Activated CD8-positive, alpha-beta T cell treated with anti-CD3 and anti-CD28 coated beads for 36 hours (primary cell): ENCODE data around the gene MMRN2. TPM values are rescaled to one million over a fixed set of nuclear protein-coding genes. Genes with fewer than 3 reads are reported as not detected.

Experiments
- ATAC-seq: fragments of 200-7000 bp; cut with Tn5 transposase; one replicate; pipeline ENCODE4 v1.10.0; 2021; ENCODE audit warnings: mild to moderate bottlenecking, moderate library complexity
- CTCF ChIA-PET: fragments of 350-600 bp; sonication (Branson Sonifier 250); formaldehyde crosslinking; loops from one replicate; lab custom pipeline; 2021; ENCODE audit warnings: antibody characterized with exemption; lab: Charles Lee
- POLR2A ChIA-PET: fragments of 350-600 bp; sonication (Branson Sonifier 250); formaldehyde crosslinking; loops from one replicate; lab custom pipeline; 2021; ENCODE audit warnings: antibody characterized with exemption; lab: Charles Lee
- DNase-seq: peaks from one replicate; pipeline ENCODE4 v3.0.0-alpha.2; 2020
- H3K27ac Mint-ChIP-seq: one replicate; pipeline ENCODE4 v1.8.0; 2021; ENCODE audit warnings: mild to moderate bottlenecking, mixed read lengths
- H3K27me3 Mint-ChIP-seq: one replicate; pipeline ENCODE4 v1.8.0; 2021; ENCODE audit warnings: mixed read lengths
- H3K36me3 Mint-ChIP-seq: one replicate; pipeline ENCODE4 v1.8.0; 2021; ENCODE audit warnings: low read depth, mixed read lengths
- H3K4me1 Mint-ChIP-seq: one replicate; pipeline ENCODE4 v1.8.0; 2021; ENCODE audit warnings: low read depth, mixed read lengths
- H3K4me3 Mint-ChIP-seq: one replicate; pipeline ENCODE4 v1.8.0; 2021; ENCODE audit warnings: mild to moderate bottlenecking, moderate library complexity, mixed read lengths
- H3K9me3 Mint-ChIP-seq: one replicate; pipeline ENCODE4 v1.8.0; 2021; ENCODE audit warnings: mixed read lengths
- intact Hi-C: fragments of 100-400 bp; cut with micrococcal nuclease; formaldehyde crosslinking; loops from one replicate; pipeline ENCODE4 v1.10.0; 2022
- total RNA-seq, 2 experiments: library from RNA; stranded (reverse); gene quantifications; one replicate each; pipeline ENCODE4 v1.2.3, GENCODE V29; 2021
- TF ChIP-seq, protein P1 (sequence below): fragments of 200-600 bp; IDR thresholded peaks from one replicate; pipeline ENCODE4 v1.8.0; 2022; ENCODE audit warnings: antibody characterized with exemption, mild to moderate bottlenecking

Gene MMRN2
- total RNA-seq, 2 experiments from 2014 or later: not detected

DNA sequence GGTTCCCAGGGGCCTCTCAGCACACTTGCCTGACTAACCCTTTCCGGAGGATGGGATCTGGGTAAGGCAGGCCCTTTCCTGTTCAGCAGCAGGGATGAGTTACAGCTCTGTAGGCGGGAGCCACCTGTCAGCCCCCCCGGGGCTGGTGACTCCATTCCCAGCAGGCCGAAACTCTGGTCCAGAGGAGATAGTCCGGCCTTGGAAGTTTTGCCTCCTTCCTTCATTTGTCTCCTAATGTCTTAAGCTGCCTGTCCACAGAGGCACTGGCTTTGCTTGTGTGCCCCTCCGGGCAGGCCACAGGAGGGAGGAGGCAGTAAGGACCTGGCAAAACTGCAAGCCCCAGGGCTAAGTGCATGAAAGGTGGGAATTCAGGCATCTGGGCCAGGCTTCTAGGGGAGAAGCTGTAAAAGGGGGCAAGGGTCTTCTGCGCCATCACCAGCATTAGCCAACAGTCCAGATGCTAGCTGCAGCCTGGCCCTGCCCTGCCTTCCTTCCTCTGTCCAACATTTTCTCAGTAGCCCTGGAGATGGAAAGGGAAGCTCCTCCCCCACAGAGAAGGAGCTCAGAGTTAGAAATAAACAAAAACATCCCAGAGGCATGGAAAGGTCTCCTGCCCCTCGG lies 12.1 kb upstream of the MMRN2 start:
- Mint-ChIP-seq H3K9me3 (no peaks in the 10 kb centered on the region), H3K27ac (no peak overlapping the region), H3K4me3 (no peak overlapping the region), H3K36me3 (no peaks in the 10 kb centered on the region), H3K27me3 (peaks cover 2% of the 10 kb centered on the region), H3K4me1 (peaks cover 27% of the 10 kb centered on the region)
- ATAC-seq (no peak), DNase-seq (no peak)
- TF ChIP-seq, protein P1, sequence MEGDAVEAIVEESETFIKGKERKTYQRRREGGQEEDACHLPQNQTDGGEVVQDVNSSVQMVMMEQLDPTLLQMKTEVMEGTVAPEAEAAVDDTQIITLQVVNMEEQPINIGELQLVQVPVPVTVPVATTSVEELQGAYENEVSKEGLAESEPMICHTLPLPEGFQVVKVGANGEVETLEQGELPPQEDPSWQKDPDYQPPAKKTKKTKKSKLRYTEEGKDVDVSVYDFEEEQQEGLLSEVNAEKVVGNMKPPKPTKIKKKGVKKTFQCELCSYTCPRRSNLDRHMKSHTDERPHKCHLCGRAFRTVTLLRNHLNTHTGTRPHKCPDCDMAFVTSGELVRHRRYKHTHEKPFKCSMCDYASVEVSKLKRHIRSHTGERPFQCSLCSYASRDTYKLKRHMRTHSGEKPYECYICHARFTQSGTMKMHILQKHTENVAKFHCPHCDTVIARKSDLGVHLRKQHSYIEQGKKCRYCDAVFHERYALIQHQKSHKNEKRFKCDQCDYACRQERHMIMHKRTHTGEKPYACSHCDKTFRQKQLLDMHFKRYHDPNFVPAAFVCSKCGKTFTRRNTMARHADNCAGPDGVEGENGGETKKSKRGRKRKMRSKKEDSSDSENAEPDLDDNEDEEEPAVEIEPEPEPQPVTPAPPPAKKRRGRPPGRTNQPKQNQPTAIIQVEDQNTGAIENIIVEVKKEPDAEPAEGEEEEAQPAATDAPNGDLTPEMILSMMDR: no peak
- intact Hi-C loops: no loop called here
- ChIA-PET POLR2A (interaction anchor here (0.6 kb wide), 1 partner anchor 71 kb away, joined by 4 read pairs; no protein-coding TSS in a partner anchor), CTCF (interaction anchor here (1.0 to 7.1 kb wide), 5 partner anchors 10 to 276 kb away, joined by 3 to 45 read pairs (median 6); partner anchors contain the start of gene MMRN2)

DNA sequence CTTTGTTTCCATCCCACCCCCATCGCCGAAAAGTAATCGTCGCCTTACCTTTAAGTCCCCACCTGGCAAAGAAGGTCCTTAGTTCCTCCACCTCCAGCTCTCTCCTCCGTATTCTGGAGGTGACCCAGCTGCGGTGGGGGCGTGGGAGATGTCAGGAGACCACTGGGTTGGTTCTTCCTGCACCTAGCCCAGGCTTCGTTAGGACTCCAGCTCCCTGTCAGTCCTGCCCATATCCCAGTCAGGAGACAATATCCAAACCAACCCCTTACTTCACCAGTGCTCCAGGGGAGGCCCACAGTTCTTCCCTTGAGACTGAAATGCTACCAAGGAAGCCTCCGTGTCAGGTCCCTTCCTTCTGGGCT lies 11.6 kb upstream of the MMRN2 start:
- Mint-ChIP-seq H3K27ac (no peak overlapping the region), H3K4me1 (peaks cover 27% of the 10 kb centered on the region), H3K4me3 (no peak overlapping the region), H3K27me3 (peaks cover 2% of the 10 kb centered on the region), H3K36me3 (no peaks in the 10 kb centered on the region), H3K9me3 (no peaks in the 10 kb centered on the region)
- intact Hi-C loops: no loop called here
- DNase-seq (no peak), ATAC-seq (no peak)
- POLR2A ChIA-PET: interaction anchor here (0.6 kb wide), 2 partner anchors 72 to 483 kb away, joined by 3 to 4 read pairs; no protein-coding TSS in a partner anchor
- TF ChIP-seq, protein P1: no peak
- CTCF ChIA-PET: interaction anchor here (0.8 to 7.1 kb wide), 6 partner anchors 9 to 276 kb away, joined by 3 to 45 read pairs (median 4); partner anchors contain the start of gene MMRN2

DNA sequence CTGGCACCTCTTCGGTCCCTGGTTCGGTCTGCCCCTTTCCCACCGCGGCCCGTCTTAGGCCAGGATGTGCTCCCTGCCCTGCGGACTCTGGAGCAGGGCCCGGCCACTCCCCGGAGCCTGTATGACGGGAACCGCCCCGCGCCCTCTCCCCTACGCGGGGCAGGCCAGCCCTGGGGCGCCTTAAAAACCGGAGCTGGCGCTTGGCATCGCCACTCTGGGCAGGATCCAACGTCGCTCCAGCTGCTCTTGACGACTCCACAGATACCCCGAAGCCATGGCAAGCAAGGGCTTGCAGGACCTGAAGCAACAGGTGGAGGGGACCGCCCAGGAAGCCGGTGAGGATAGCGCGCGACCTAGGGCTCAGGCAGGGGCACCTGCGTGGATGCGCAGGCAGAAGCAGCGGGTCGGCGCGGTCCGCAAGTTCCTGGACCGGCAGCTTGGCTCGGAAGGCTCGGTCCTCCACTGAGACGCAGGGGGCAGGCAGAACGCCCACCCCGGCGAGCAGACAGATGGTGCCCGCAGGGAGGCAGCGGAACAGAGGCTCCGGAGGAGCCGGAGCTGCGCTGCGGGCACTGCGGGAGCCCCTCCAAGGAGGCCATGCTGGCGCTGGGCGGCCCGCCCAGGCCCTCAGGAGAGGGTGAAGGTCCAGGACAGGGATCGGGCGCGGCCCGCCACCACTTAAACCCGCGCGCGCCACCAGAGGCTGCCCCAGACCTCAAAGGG lies 11.0 kb upstream of the MMRN2 start, which contains the start of gene ADIRF:
Gene ADIRF, plus strand, starts transcription at position 212 of the 723 bp plus-strand sequence. Its CDS starts 63 bp downstream, at position 275.
- Mint-ChIP-seq H3K4me3 (no peak within 1 kb of the TSS), H3K27ac (no peak within 1 kb of the TSS), H3K9me3 (no peaks in the 10 kb centered on the region), H3K27me3 (peaks cover 2% of the 10 kb centered on the region), H3K36me3 (no peaks in the 10 kb centered on the region), H3K4me1 (peaks cover 27% of the 10 kb centered on the region)
- POLR2A ChIA-PET: interaction anchor here (0.6 to 1.5 kb wide), 5 partner anchors 11 to 482 kb away, joined by 3 to 4 read pairs (median 3); partner anchors contain the start of genes MMRN2 and SNCG
- DNase-seq (no peak), ATAC-seq (no peak)
- intact Hi-C loops: no loop called here
- TF ChIP-seq, protein P1: no peak
- CTCF ChIA-PET: interaction anchor here (0.8 to 7.1 kb wide), 9 partner anchors 9 to 136 kb away, joined by 3 to 45 read pairs (median 3); partner anchors contain the start of gene MMRN2

DNA sequence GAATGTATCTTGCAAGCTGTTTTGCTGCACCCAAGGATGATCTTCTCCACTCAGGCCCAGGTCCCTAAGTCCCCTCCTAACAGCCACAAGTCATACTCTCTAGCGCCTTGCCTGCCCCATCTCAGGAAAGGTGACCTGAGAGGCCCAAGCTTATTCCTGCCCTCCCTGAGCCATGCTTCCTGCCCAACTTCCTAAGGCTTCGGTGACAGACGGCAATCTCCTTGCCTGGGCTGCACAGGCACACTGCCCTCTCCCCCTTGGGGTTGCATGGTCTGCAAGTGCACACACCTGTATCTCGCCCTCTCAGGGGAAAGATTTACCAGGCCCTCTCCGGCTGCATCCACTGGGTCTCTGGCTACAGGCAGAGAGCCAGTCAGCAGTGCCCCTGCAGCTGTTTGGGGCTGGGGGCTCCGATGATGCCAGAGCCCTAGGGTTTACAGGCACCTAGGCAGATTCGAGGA lies 10.1 kb upstream of the MMRN2 start:
- no peak overlapping the region for H3K27ac Mint-ChIP-seq
- no peak overlapping the region for H3K4me3 Mint-ChIP-seq
- H3K27me3 Mint-ChIP-seq: peaks cover 2% of the 10 kb centered on the region
- DNase-seq (no peak), ATAC-seq (no peak)
- H3K4me1 Mint-ChIP-seq: peaks cover 27% of the 10 kb centered on the region
- POLR2A ChIA-PET: interaction anchor here (0.9 to 1.5 kb wide), 5 partner anchors 10 to 119 kb away, joined by 3 read pairs; partner anchors contain the start of genes MMRN2 and SNCG
- H3K9me3 Mint-ChIP-seq: no peaks in the 10 kb centered on the region
- CTCF ChIA-PET: interaction anchor here (0.9 to 7.1 kb wide), 8 partner anchors 10 to 255 kb away, joined by 3 to 45 read pairs (median 4); no protein-coding TSS in a partner anchor
- intact Hi-C loops: no loop called here
- TF ChIP-seq, protein P1: no peak
- no peaks in the 10 kb centered on the region for H3K36me3 Mint-ChIP-seq
